ENCODE data around the gene CYSRT1. TPM values are rescaled to one million over a fixed set of nuclear protein-coding genes. Genes with fewer than 3 reads are reported as not detected.
A peak's percentile ranks its signal among the peaks of the same experiment; 100 is the strongest.

Gene CYSRT1
- total and polyA plus RNA-seq, 2 donors, result 0.57 to 2.8 TPM

DNA sequence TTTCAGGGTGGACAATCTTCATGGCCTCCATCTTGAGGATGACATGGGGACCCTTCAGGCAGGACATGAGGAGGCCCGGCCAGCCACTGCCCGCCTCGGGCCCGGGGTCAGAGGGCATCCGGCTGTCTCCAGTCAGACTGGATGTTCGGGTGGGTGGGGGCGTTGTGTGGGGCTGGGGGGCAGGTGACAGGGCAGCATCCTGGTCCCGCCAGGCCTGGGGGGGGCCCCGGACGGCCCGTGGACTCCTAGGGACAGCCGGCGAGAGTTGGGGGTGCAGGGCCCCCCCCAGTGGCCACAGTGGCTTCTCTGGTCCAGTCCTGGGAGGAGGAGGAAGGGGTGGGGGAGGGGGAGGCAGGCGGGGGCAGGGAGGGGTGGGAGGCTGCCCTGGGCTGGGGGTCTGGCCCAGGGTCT lies 3.9 kb upstream of the CYSRT1 start:
- DNase-seq (ENCODE audit: low read depth in 6 of 9, low spot score in 9 of 9), result no peak

GRCh38 chr9:137221506-137222111 lies 3.4 kb upstream of the CYSRT1 start:
- H3K9me3 ChIP-seq (ENCODE audit: control insufficient read depth in 2 of 2, insufficient read depth in 1 of 2, low read length in 1 of 2), result no peaks in the 10 kb centered on the region
- H3K27me3 ChIP-seq (ENCODE audit: control insufficient read depth in 2 of 2, insufficient read depth in 1 of 2, low read length in 1 of 2), result peaks cover 19 to 44% of the 10 kb centered on the region in 2 donors
- H3K4me3 ChIP-seq (ENCODE audit: low read length in 2 of 2), result peak overlapping the region in 1 of 2 donors; percentile 68
- peaks cover 3 to 6% of the 10 kb centered on the region in 2 donors for H3K36me3 ChIP-seq (ENCODE audit: control insufficient read depth in 2 of 2, insufficient read depth in 2 of 2, low read length in 1 of 2)
- WGBS, result 14% methylated on average over 61 of the region's 61 CpGs
- H3K27ac ChIP-seq (ENCODE audit: low read depth in 1 of 2, low read length in 1 of 2), result no peak overlapping the region
- no peak for DNase-seq (ENCODE audit: low read depth in 6 of 9, low spot score in 9 of 9)
- peaks cover 14 to 17% of the 10 kb centered on the region in 2 donors for H3K4me1 ChIP-seq (ENCODE audit: control insufficient read depth in 2 of 2, insufficient read depth in 2 of 2, low read length in 2 of 2)

More for the DNA sequence above, 3.9 kb upstream of the CYSRT1 start:
- Histone ChIP-seq H3K36me3 (ENCODE audit: control insufficient read depth in 2 of 2, insufficient read depth in 2 of 2, low read length in 1 of 2) (peaks cover 4 to 12% of the 10 kb centered on the region in 2 donors), H3K4me1 (ENCODE audit: control insufficient read depth in 2 of 2, insufficient read depth in 2 of 2, low read length in 2 of 2) (peaks cover 14 to 17% of the 10 kb centered on the region in 2 donors), H3K27ac (ENCODE audit: low read depth in 1 of 2, low read length in 1 of 2) (no peak overlapping the region), H3K9me3 (ENCODE audit: control insufficient read depth in 2 of 2, insufficient read depth in 1 of 2, low read length in 1 of 2) (no peaks in the 10 kb centered on the region), H3K27me3 (ENCODE audit: control insufficient read depth in 2 of 2, insufficient read depth in 1 of 2, low read length in 1 of 2) (peaks cover 19 to 39% of the 10 kb centered on the region in 2 donors), H3K4me3 (ENCODE audit: low read length in 2 of 2) (no peak overlapping the region)
- 95% methylated on average over 14 of the region's 14 CpGs for WGBS

- no peak for DNase-seq (ENCODE audit: low read depth in 6 of 9, low spot score in 9 of 9)
- H3K27me3 ChIP-seq (ENCODE audit: control insufficient read depth in 2 of 2, insufficient read depth in 1 of 2, low read length in 1 of 2), result peaks cover 23 to 52% of the 10 kb centered on the region in 2 donors
- peaks cover 17% of the 10 kb centered on the region in 2 donors for H3K4me1 ChIP-seq (ENCODE audit: control insufficient read depth in 2 of 2, insufficient read depth in 2 of 2, low read length in 2 of 2)
- WGBS, result 4% methylated on average over 88 of the region's 88 CpGs
- no peaks in the 10 kb centered on the region for H3K9me3 ChIP-seq (ENCODE audit: control insufficient read depth in 2 of 2, insufficient read depth in 1 of 2, low read length in 1 of 2)
- peak within 1 kb of the TSS; percentile 43 to 92 for H3K27ac ChIP-seq (ENCODE audit: low read depth in 1 of 2, low read length in 1 of 2)
- peaks cover 0 to under 1% of the 10 kb centered on the region in 2 donors for H3K36me3 ChIP-seq (ENCODE audit: control insufficient read depth in 2 of 2, insufficient read depth in 2 of 2, low read length in 1 of 2)
- peak within 1 kb of the TSS; percentile 68 to 82 for H3K4me3 ChIP-seq (ENCODE audit: low read length in 2 of 2)
Observed at GRCh38 chr9:137222190-137223077, 2.5 kb upstream of the CYSRT1 start, which contains the start of gene RNF208. Gene RNF208 (minus strand): TSS chr9:137222240. CDS start chr9:137221212, 1,028 bp downstream.

- Histone ChIP-seq H3K36me3 (ENCODE audit: control insufficient read depth in 2 of 2, insufficient read depth in 2 of 2, low read length in 1 of 2) (no peaks in the 10 kb centered on the region), H3K9me3 (ENCODE audit: control insufficient read depth in 2 of 2, insufficient read depth in 1 of 2, low read length in 1 of 2) (no peaks in the 10 kb centered on the region), H3K4me3 (ENCODE audit: low read length in 2 of 2) (peak overlapping the region; percentile 68 to 82), H3K4me1 (ENCODE audit: control insufficient read depth in 2 of 2, insufficient read depth in 2 of 2, low read length in 2 of 2) (peaks cover 17 to 20% of the 10 kb centered on the region in 2 donors), H3K27me3 (ENCODE audit: control insufficient read depth in 2 of 2, insufficient read depth in 1 of 2, low read length in 1 of 2) (peaks cover 25 to 56% of the 10 kb centered on the region in 2 donors), H3K27ac (ENCODE audit: low read depth in 1 of 2, low read length in 1 of 2) (peak overlapping the region; percentile 79 to 92)
- peak; percentile 90 to 98 (median 93) for DNase-seq (ENCODE audit: low read depth in 6 of 9, low spot score in 9 of 9)
- under 1% methylated on average over 63 of the region's 63 CpGs for WGBS
Observed at GRCh38 chr9:137223078-137223970, 1.6 kb upstream of the CYSRT1 start.

DNA sequence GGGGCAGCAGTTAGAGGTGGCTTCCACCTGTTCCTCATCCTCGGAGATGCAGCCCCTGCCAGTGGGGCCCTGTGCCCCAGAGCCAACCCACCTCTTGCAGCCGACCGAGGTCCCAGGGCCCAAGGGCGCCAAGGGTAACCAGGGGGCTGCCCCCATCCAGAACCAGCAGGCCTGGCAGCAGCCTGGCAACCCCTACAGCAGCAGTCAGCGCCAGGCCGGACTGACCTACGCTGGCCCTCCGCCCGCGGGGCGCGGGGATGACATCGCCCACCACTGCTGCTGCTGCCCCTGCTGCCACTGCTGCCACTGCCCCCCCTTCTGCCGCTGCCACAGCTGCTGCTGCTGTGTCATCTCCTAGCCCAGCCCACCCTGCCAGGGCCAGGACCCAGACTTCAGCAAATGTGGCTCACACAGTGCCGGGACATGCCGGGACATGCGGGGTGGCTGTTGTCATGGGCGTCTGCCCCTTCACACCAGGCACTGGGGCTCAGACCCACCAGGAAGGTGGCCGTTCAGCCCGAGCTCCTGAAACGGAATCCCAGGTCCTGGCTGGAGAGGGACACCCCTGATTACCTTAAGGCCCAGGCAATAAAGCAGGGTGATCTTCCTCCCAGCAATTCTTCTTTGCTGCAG lies 841 bp downstream of the CYSRT1 start:
- H3K4me3 ChIP-seq (ENCODE audit: low read length in 2 of 2), result no peak overlapping the region
- H3K36me3 ChIP-seq (ENCODE audit: control insufficient read depth in 2 of 2, insufficient read depth in 2 of 2, low read length in 1 of 2), result no peaks in the 10 kb centered on the region
- H3K27ac ChIP-seq (ENCODE audit: low read depth in 1 of 2, low read length in 1 of 2), result no peak overlapping the region
- H3K9me3 ChIP-seq (ENCODE audit: control insufficient read depth in 2 of 2, insufficient read depth in 1 of 2, low read length in 1 of 2), result no peaks in the 10 kb centered on the region
- H3K27me3 ChIP-seq (ENCODE audit: control insufficient read depth in 2 of 2, insufficient read depth in 1 of 2, low read length in 1 of 2), result peaks cover 25 to 70% of the 10 kb centered on the region in 2 donors
- 85% methylated on average over 21 of the region's 21 CpGs for WGBS
- H3K4me1 ChIP-seq (ENCODE audit: control insufficient read depth in 2 of 2, insufficient read depth in 2 of 2, low read length in 2 of 2), result peaks cover 17 to 20% of the 10 kb centered on the region in 2 donors
- DNase-seq (ENCODE audit: low read depth in 6 of 9, low spot score in 9 of 9), result no peak

DNA sequence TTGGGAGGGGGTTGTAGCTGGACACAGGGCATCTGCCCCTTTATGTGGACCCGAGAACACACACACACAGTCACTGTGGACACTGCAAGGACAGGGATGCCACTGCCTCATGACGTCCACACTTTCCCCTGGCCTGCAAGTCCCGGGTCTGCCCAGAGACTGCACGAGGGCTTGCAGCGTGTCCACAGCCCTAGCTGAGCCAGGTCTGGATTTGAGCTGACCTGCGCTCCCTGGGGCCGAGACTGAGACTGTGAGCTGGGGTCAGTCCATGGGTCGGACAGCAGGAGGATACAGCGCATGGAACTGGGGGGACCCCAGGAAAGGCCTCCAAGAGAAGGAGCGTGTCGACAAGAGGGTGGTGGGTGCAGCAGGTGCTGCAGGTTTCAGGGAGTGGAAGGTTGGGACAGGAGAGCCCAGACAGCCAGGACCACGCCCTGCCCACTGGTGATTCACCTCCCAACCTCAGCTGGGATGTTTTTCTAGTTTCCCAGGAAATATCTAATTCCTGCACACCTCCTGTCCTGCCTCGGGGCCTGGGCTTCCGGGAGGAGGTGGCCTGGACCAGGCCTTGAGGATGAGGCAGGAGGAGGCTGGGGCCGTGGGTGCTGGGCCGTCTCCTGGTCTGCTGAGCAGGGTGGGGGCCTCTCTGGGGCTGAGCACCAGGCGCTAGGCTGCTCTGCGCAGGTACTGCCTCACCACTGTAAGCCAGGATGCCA lies 1.5 kb downstream of the CYSRT1 start:
- H3K4me3 ChIP-seq (ENCODE audit: low read length in 2 of 2), result no peak overlapping the region
- WGBS, result 82% methylated on average over 18 of the region's 18 CpGs
- no peaks in the 10 kb centered on the region for H3K9me3 ChIP-seq (ENCODE audit: control insufficient read depth in 2 of 2, insufficient read depth in 1 of 2, low read length in 1 of 2)
- H3K27ac ChIP-seq (ENCODE audit: low read depth in 1 of 2, low read length in 1 of 2), result no peak overlapping the region
- DNase-seq (ENCODE audit: low read depth in 6 of 9, low spot score in 9 of 9), result no peak
- no peaks in the 10 kb centered on the region for H3K36me3 ChIP-seq (ENCODE audit: control insufficient read depth in 2 of 2, insufficient read depth in 2 of 2, low read length in 1 of 2)
- peaks cover 17 to 20% of the 10 kb centered on the region in 2 donors for H3K4me1 ChIP-seq (ENCODE audit: control insufficient read depth in 2 of 2, insufficient read depth in 2 of 2, low read length in 2 of 2)
- H3K27me3 ChIP-seq (ENCODE audit: control insufficient read depth in 2 of 2, insufficient read depth in 1 of 2, low read length in 1 of 2), result peaks cover 20 to 69% of the 10 kb centered on the region in 2 donors

DNA sequence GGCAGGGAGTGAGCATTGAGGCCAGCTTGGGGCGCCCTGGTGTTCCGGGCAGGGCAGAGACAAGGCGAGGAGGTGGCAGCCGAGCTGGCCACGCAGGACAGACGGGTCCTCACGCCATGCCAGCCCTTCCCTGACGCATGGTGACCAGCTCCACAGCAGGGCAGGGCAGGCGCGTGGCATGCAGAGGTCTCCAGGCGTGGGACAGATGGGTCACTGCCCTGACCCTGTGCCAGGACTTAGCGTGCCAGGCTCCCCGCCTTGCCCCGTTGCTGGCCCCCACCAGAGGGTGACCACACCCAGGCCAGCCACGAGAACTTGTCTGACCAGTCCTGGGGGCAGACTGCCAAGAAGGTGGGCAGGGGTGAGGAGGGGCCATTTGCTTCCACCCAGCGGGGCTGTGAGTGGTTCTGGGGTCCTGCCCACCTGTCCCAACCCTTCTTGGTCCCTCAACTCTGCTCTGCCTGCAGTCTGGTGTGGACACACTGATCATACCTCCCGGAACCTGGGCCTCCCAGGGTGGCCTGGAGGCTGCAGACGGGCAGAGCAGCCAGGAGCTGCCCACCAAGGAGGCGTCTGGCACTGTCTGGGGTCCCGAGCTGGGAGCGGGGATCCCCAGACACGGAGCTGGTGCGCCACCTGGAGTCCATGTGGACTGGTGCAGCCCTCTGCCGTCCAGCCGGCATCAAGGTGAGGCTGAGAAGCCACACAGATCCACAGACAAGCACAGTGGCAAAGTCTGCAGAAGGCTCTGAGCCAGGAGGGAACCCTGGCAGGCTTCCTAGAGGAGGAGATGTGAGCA lies 2.3 kb downstream of the CYSRT1 start, which contains the start of gene RNF224:
TSS of gene RNF224 (plus strand) at position 449 of the 799 bp plus-strand sequence. CDS start 834 bp downstream, outside the sequence.
- WGBS, result 49% methylated on average over 25 of the region's 25 CpGs
- H3K36me3 ChIP-seq (ENCODE audit: control insufficient read depth in 2 of 2, insufficient read depth in 2 of 2, low read length in 1 of 2), result no peaks in the 10 kb centered on the region
- H3K27me3 ChIP-seq (ENCODE audit: control insufficient read depth in 2 of 2, insufficient read depth in 1 of 2, low read length in 1 of 2), result peaks cover 12 to 72% of the 10 kb centered on the region in 2 donors
- no peak within 1 kb of the TSS for H3K4me3 ChIP-seq (ENCODE audit: low read length in 2 of 2)
- no peak within 1 kb of the TSS for H3K27ac ChIP-seq (ENCODE audit: low read depth in 1 of 2, low read length in 1 of 2)
- H3K4me1 ChIP-seq (ENCODE audit: control insufficient read depth in 2 of 2, insufficient read depth in 2 of 2, low read length in 2 of 2), result peaks cover 10 to 20% of the 10 kb centered on the region in 2 donors
- DNase-seq (ENCODE audit: low read depth in 6 of 9, low spot score in 9 of 9), result peak in 8 of 9 donors; percentile 46 to 86 (median 74)
- H3K9me3 ChIP-seq (ENCODE audit: control insufficient read depth in 2 of 2, insufficient read depth in 1 of 2, low read length in 1 of 2), result no peaks in the 10 kb centered on the region
